GM23338 (cell line): ENCODE measurements around the gene CEP70. TPM values are rescaled to one million over a fixed set of nuclear protein-coding genes. Genes with fewer than 3 reads are reported as not detected.

Source experiments
- ATAC-seq: fragments of 200-7000 bp; cut with Tn5 transposase; 3 replicates; pipeline ENCODE4 v1.9.1; 2020
- DNase-seq: peaks from one replicate; pipeline ENCODE4 v3.0.0-alpha.2; 2015; ENCODE audit warnings: low spot score
- H2AFZ ChIP-seq: fragments of 200-600 bp; sonication (generic); 2 replicates; pipeline ENCODE4 v1.8.0; 2016; ENCODE audit warnings: antibody characterized with exemption, mild to moderate bottlenecking, moderate library complexity
- H3F3A ChIP-seq: fragments of 200-600 bp; sonication (generic); replicated peaks from 2 replicates; pipeline ENCODE4 v1.8.0; 2017; ENCODE audit warnings: antibody characterized with exemption, mixed run types, low read depth
- H3K27ac ChIP-seq: fragments of 200-600 bp; sonication (generic); 2 replicates; pipeline ENCODE4 v1.6.1; 2016; ENCODE audit warnings: low read depth
- H3K27me3 ChIP-seq: fragments of 200-600 bp; sonication (generic); 2 replicates; pipeline ENCODE4 v1.8.0; 2016; ENCODE audit warnings: mild to moderate bottlenecking, mixed run types, moderate library complexity; ENCODE audit not compliant: insufficient read depth
- H3K36me3 ChIP-seq: fragments of 200-600 bp; sonication (generic); 2 replicates; pipeline ENCODE4 v1.8.0; 2016; ENCODE audit warnings: mild to moderate bottlenecking; ENCODE audit not compliant: insufficient read depth
- H3K4me1 ChIP-seq: fragments of 200-600 bp; sonication (generic); 2 replicates; pipeline ENCODE4 v1.8.0; 2016; ENCODE audit warnings: mild to moderate bottlenecking, moderate library complexity; ENCODE audit not compliant: insufficient read depth
- H3K4me2 ChIP-seq: fragments of 200-600 bp; sonication (generic); 2 replicates; pipeline ENCODE4 v1.7.1; 2017; ENCODE audit warnings: mixed run types
- H3K4me3 ChIP-seq: fragments of 200-600 bp; sonication (generic); 2 replicates; pipeline ENCODE4 v1.6.1; 2016; ENCODE audit warnings: mixed run types
- H3K79me2 ChIP-seq: fragments of 200-600 bp; sonication (generic); replicated peaks from 2 replicates; pipeline ENCODE4 v1.8.0; 2017; ENCODE audit warnings: mild to moderate bottlenecking; ENCODE audit not compliant: insufficient read depth
- H3K9me2 ChIP-seq: fragments of 200-600 bp; sonication (generic); 2 replicates; pipeline ENCODE4 v1.8.0; 2017; ENCODE audit not compliant: insufficient read depth
- H4K20me1 ChIP-seq: fragments of 200-600 bp; sonication (generic); replicated peaks from 2 replicates; pipeline ENCODE4 v1.8.0; 2017; ENCODE audit warnings: mild to moderate bottlenecking; ENCODE audit not compliant: insufficient read depth
- H3K27ac Mint-ChIP-seq: 2 replicates; pipeline ENCODE4 v1.8.0; 2020; ENCODE audit warnings: inconsistent platforms, mild to moderate bottlenecking, moderate library complexity, mixed read lengths
- H3K27me3 Mint-ChIP-seq: 3 replicates; pipeline ENCODE4 v1.8.0; 2022; ENCODE audit warnings: low read depth, mild to moderate bottlenecking, moderate library complexity, mixed read lengths, inconsistent platforms; ENCODE audit not compliant: insufficient read depth, poor library complexity
- H3K36me3 Mint-ChIP-seq: 3 replicates; pipeline ENCODE4 v1.8.0; 2021; ENCODE audit warnings: low read depth, mild to moderate bottlenecking, inconsistent platforms, moderate library complexity, mixed read lengths
- H3K4me1 Mint-ChIP-seq: 3 replicates; pipeline ENCODE4 v1.8.0; 2020; ENCODE audit warnings: mild to moderate bottlenecking, inconsistent platforms, mixed read lengths
- H3K4me3 Mint-ChIP-seq: 3 replicates; pipeline ENCODE4 v1.8.0; 2021; ENCODE audit warnings: moderate library complexity, mild to moderate bottlenecking, inconsistent platforms, mixed read lengths
- H3K9me3 Mint-ChIP-seq: 3 replicates; pipeline ENCODE4 v1.8.0; 2020; ENCODE audit warnings: moderate library complexity, mild to moderate bottlenecking, inconsistent platforms, mixed read lengths
- CREB1 ChIP-seq: fragments of 250-450 bp; sonication (Bioruptor Pico); IDR thresholded peaks from 2 replicates; pipeline ENCODE4 v1.5.0; 2020; ENCODE audit warnings: low read depth, mild to moderate bottlenecking, moderate library complexity
- CTCF ChIP-seq, 2 experiments: fragments of 200-600 bp in 1 of 2; sonication (generic) in 1 of 2; conservative IDR thresholded peaks; 2 replicates each; pipeline versions ENCODE4 v1.5.1 to v1.6.1; 2016 to 2017; ENCODE audit warnings: antibody characterized with exemption in 2 of 2, low read depth in 2 of 2, mild to moderate bottlenecking in 2 of 2, moderate library complexity in 1 of 2
- ETS1 ChIP-seq: IDR thresholded peaks from 2 replicates; pipeline ENCODE4 v1.6.1; 2016; ENCODE audit warnings: antibody characterized with exemption
- EZH2 ChIP-seq: fragments of 200-600 bp; sonication (generic); IDR thresholded peaks from one replicate; pipeline ENCODE4 v1.8.0; 2017; ENCODE audit warnings: antibody characterized with exemption, mild to moderate bottlenecking, low read depth; ENCODE audit not compliant: unreplicated experiment
- EZH2phosphoT487 ChIP-seq: fragments of 200-600 bp; sonication (generic); IDR thresholded peaks from one replicate; pipeline ENCODE4 v1.8.1; 2018; ENCODE audit warnings: antibody characterized with exemption; ENCODE audit not compliant: unreplicated experiment
- JUNB ChIP-seq: IDR thresholded peaks from one replicate; pipeline ENCODE4 v1.6.1; 2016; ENCODE audit warnings: antibody characterized with exemption; ENCODE audit not compliant: unreplicated experiment
- NANOG ChIP-seq: IDR thresholded peaks from 2 replicates; pipeline ENCODE4 v1.6.1; 2016; ENCODE audit warnings: antibody characterized with exemption, borderline replicate concordance
- POLR2AphosphoS5 ChIP-seq: IDR thresholded peaks from 2 replicates; pipeline ENCODE4 v1.6.1; 2016; ENCODE audit warnings: antibody characterized with exemption, low read depth
- REST ChIP-seq: IDR thresholded peaks from one replicate; pipeline ENCODE4 v1.6.1; 2018; ENCODE audit warnings: antibody characterized with exemption; ENCODE audit not compliant: unreplicated experiment
- STAT1 ChIP-seq: IDR thresholded peaks from one replicate; pipeline ENCODE4 v1.6.1; 2016; ENCODE audit warnings: antibody characterized with exemption; ENCODE audit not compliant: unreplicated experiment
- ZNF114 ChIP-seq: fragments of 250-450 bp; sonication (Bioruptor Pico); IDR thresholded peaks from 2 replicates; pipeline ENCODE4 v1.5.0; 2020; ENCODE audit warnings: mild to moderate bottlenecking, moderate library complexity
- ZNF331 ChIP-seq: fragments of 250-450 bp; sonication (Bioruptor Pico); IDR thresholded peaks from 2 replicates; pipeline ENCODE4 v1.5.0; 2020; ENCODE audit warnings: low read depth, mild to moderate bottlenecking, moderate library complexity
- ZNF462 ChIP-seq: fragments of 250-450 bp; sonication (Bioruptor Pico); IDR thresholded peaks from 2 replicates; pipeline ENCODE4 v1.5.0; 2020; ENCODE audit warnings: mild to moderate bottlenecking, moderate library complexity
- polyA plus RNA-seq: library from polyadenylated mRNA; unstranded; fragments of >200 nt; fragmentation: Nextera tagmentation; extraction: Ambion mirVana; gene quantifications from 2 replicates; pipeline ENCODE4 v1.2.1, GENCODE V29; 2016
- total RNA-seq: library from RNA; depleted of rRNA; stranded (reverse); fragments of >200 nt; shearing (Covaris generic); gene quantifications from 2 replicates; pipeline ENCODE4 v1.2.3, GENCODE V29; 2014

Gene CEP70
- total and polyA plus RNA-seq, 2 experiments from 2014 or later = 28.8 to 31.4 TPM

- H3K27me3 Mint-ChIP-seq = peaks cover 4% of the 10 kb centered on the region
- H3K4me3 Mint-ChIP-seq = no peak overlapping the region
- Histone ChIP-seq H3K36me3 (no peaks in the 10 kb centered on the region), H3K27ac (no peak overlapping the region), H3K9me2 (no peaks in the 10 kb centered on the region), H3K27me3 (no peaks in the 10 kb centered on the region), H2AFZ (no peak overlapping the region), H3K4me3 (no peak overlapping the region), H3K4me1 (no peaks in the 10 kb centered on the region), H3K79me2 (no peaks in the 10 kb centered on the region), H3F3A (no peaks in the 10 kb centered on the region), H4K20me1 (no peaks in the 10 kb centered on the region), H3K4me2 (no peak overlapping the region)
- TF ChIP-seq NANOG (no peak), ETS1 (no peak), CTCF (conservative IDR thresholded peaks at IDR 0.05; ENCODE audit: low read depth in 2 of 2) (no peak), EZH2phosphoT487 (no peak), ZNF331 (CRISPR knock-in tag) (no peak), ZNF462 (no peak), JUNB (no peak), ZNF114 (CRISPR knock-in tag) (no peak), STAT1 (no peak), CREB1 (no peak), POLR2AphosphoS5 (no peak), REST (no peak), EZH2 (no peak)
- DNase-seq (no peak), ATAC-seq (no peak)
- H3K9me3 Mint-ChIP-seq = peaks cover 6% of the 10 kb centered on the region; the same call in 1 of the 3 replicates
- 0 out of 3 replicates have a peak, but pooled peaks cover 3% of the 10 kb centered on the region for H3K4me1 Mint-ChIP-seq
- H3K27ac Mint-ChIP-seq = no peak overlapping the region
- H3K36me3 Mint-ChIP-seq = peaks cover 25% of the 10 kb centered on the region
Measured at GRCh38 chr3:138460536-138461205, 133.4 kb downstream of the CEP70 start.
